T-cell (primary cell): Measurements from ENCODE around the gene MINDY2. TPM values are rescaled to one million over a fixed set of nuclear protein-coding genes. Genes with fewer than 3 reads are reported as not detected.

Experiments used
- ATAC-seq, 4 experiments: fragments of 200-7000 bp in 3 of 4; fragments of 150-1000 bp in 1 of 4; cut with Tn5 transposase; replicated peaks in 1 of 4; 1 replicate in 3 of 4; 2 replicates in 1 of 4; pipeline ENCODE4 v1.10.0; 2021; ENCODE audit warnings: moderate library complexity in 3 of 4, mild to moderate bottlenecking in 2 of 4, moderate number of reproducible peaks in 1 of 4
- CTCF ChIA-PET, 2 donors: fragments of 300-600 bp; sonication (Branson Sonifier 250); formaldehyde crosslinking; loops; one replicate each; lab custom pipeline; 2022; ENCODE audit warnings: antibody characterized with exemption in 2 of 2; lab: Charles Lee
- POLR2A ChIA-PET, 2 donors: fragments of 300-600 bp; sonication (Branson Sonifier 250); formaldehyde crosslinking; loops; one replicate each; lab custom pipeline; 2022; ENCODE audit warnings: antibody characterized with exemption in 2 of 2; lab: Charles Lee
- DNase-seq, 35 experiments: peaks; one replicate each; pipeline versions ENCODE4 v3.0.0 to v3.0.0-alpha.2; 2013 to 2023
- H3K27ac ChIP-seq: one replicate; pipeline ENCODE4 v1.5.1; 2013; ENCODE audit warnings: low read length
- H3K27me3 ChIP-seq, 2 experiments: replicated peaks in 1 of 2; 1 replicate in 1 of 2; 2 replicates in 1 of 2; pipeline versions ENCODE4 v1.6.1 to v1.7.0; 2013; ENCODE audit warnings: low read length in 1 of 2, mixed read lengths in 1 of 2; ENCODE audit not compliant: control insufficient read depth in 2 of 2, insufficient read depth in 2 of 2; ENCODE audit errors: extremely low read depth in 1 of 2
- H3K36me3 ChIP-seq, 2 donors: 1 replicate in 1 of 2; 2 replicates in 1 of 2; pipeline versions ENCODE4 v1.6.1 to v1.7.0; 2013; ENCODE audit warnings: low read length in 1 of 2; ENCODE audit not compliant: control insufficient read depth in 2 of 2, insufficient read depth in 1 of 2; ENCODE audit errors: extremely low read depth in 1 of 2
- H3K4me1 ChIP-seq, 2 experiments: 1 replicate in 1 of 2; 2 replicates in 1 of 2; pipeline versions ENCODE4 v1.6.1 to v1.7.0; 2013; ENCODE audit warnings: low read length in 2 of 2, mixed read lengths in 1 of 2; ENCODE audit not compliant: insufficient read depth in 2 of 2, control insufficient read depth in 1 of 2; ENCODE audit errors: extremely low read depth in 1 of 2
- H3K4me3 ChIP-seq, 2 donors: 1 replicate in 1 of 2; 2 replicates in 1 of 2; pipeline versions ENCODE4 v1.5.1 to v1.7.0; 2013; ENCODE audit warnings: mild to moderate bottlenecking in 2 of 2, low read length in 1 of 2, moderate library complexity in 1 of 2; ENCODE audit not compliant: control insufficient read depth in 1 of 2; ENCODE audit errors: extremely low read depth in 1 of 2
- H3K9me3 ChIP-seq: 2 replicates; pipeline ENCODE4 v1.7.0; 2013
- H3K27ac Mint-ChIP-seq, 2 donors: one replicate each; pipeline ENCODE4 v1.8.0; 2020 to 2021; ENCODE audit warnings: mild to moderate bottlenecking in 2 of 2, mixed read lengths in 2 of 2
- H3K27me3 Mint-ChIP-seq, 2 donors: one replicate each; pipeline ENCODE4 v1.8.0; 2021 to 2022; ENCODE audit warnings: mixed read lengths in 2 of 2
- H3K36me3 Mint-ChIP-seq: one replicate; pipeline ENCODE4 v1.8.0; 2021; ENCODE audit warnings: mixed read lengths
- H3K4me1 Mint-ChIP-seq, 3 donors: one replicate each; pipeline ENCODE4 v1.8.0; 2020 to 2022; ENCODE audit warnings: mixed read lengths in 3 of 3, mild to moderate bottlenecking in 1 of 3
- H3K4me3 Mint-ChIP-seq, 3 donors: one replicate each; pipeline ENCODE4 v1.8.0; 2020 to 2022; ENCODE audit warnings: mild to moderate bottlenecking in 3 of 3, mixed read lengths in 3 of 3, moderate library complexity in 3 of 3
- H3K9me3 Mint-ChIP-seq, 3 donors: one replicate each; pipeline ENCODE4 v1.8.0; 2020 to 2022; ENCODE audit warnings: mixed read lengths in 3 of 3
- WGBS: methylation state at CpG from one replicate; pipeline ENCODE4 v1.1.5; 2013; ENCODE audit warnings: missing lambda C conversion rate; ENCODE audit not compliant: insufficient coverage; 5-methylcytosine and 5-hydroxymethylcytosine counted together
- total RNA-seq, 35 experiments: library from RNA in 6 of 35; stranded (reverse) in 6 of 35; fragments of 120-200 nt in 1 of 35; gene quantifications; one replicate each; pipeline versions ENCODE4 v1.2.1 to v1.2.4 and lab custom pipeline; 2013 to 2026

The MINDY2 gene
- total RNA-seq (10 to 100 TPM; 11.7 to 17.9 (median 15.9) TPM), total RNA-seq (lab: John Stamatoyannopoulos, UW) (7.7 to 74.5 (median 26.8) reads per million in 29 experiments)
- 11.8 TPM for total RNA-seq (2013)

GRCh38 chr15:58770857-58771620 is at the start of gene MINDY2:
Gene MINDY2 (plus strand): TSS chr15:58771302. CDS start chr15:58771396, 94 bp downstream.
- CTCF ChIA-PET, result interaction anchor here (0.5 to 2.5 kb wide), 15 partner anchors 10 to 543 kb away, joined by 3 to 35 read pairs (median 4); partner anchors contain the start of gene ADAM10 (in 2 of the 2)
- H3K4me3 Mint-ChIP-seq, result peak within 1 kb of the TSS in 1 of 3 donors; percentile 92
- no peaks in the 10 kb centered on the region for H3K27me3 Mint-ChIP-seq
- H3K36me3 ChIP-seq, result no peaks in the 10 kb centered on the region
- H3K27ac ChIP-seq, result peak within 1 kb of the TSS; percentile 80
- H3K4me1 ChIP-seq, result peaks cover 27 to 28% of the 10 kb centered on the region in 2 experiments
- peaks cover 9 to 15% (median 10%) of the 10 kb centered on the region in 3 donors for H3K4me1 Mint-ChIP-seq
- H3K27ac Mint-ChIP-seq, result peak within 1 kb of the TSS; percentile 92 to 94
- ATAC-seq (peak; percentile 93 to 98 (median 96)), DNase-seq (peak; percentile 83 to 97 (median 92))
- no peaks in the 10 kb centered on the region for H3K27me3 ChIP-seq
- H3K9me3 ChIP-seq, result no peaks in the 10 kb centered on the region
- POLR2A ChIA-PET, result interaction anchor here (0.6 to 2.3 kb wide), 11 partner anchors 15 to 860 kb away, joined by 3 to 23 read pairs (median 5); partner anchors contain the start of gene ADAM10 (in 2 of the 2)
- under 1% methylated on average over 70 of the region's 75 CpGs for WGBS
- H3K36me3 Mint-ChIP-seq, result no peaks in the 10 kb centered on the region
- H3K9me3 Mint-ChIP-seq, result no peaks in the 10 kb centered on the region
- peak within 1 kb of the TSS; percentile 80 to 87 for H3K4me3 ChIP-seq

- no peaks in the 10 kb centered on the region for H3K27me3 Mint-ChIP-seq
- peak in 3 of 35 experiments; percentile 14 to 33 (median 16) for DNase-seq
- no CpG with 5 or more reads among the region's 1 CpG for WGBS
- H3K9me3 Mint-ChIP-seq, result peaks cover 0 to 3% (median 0%) of the 10 kb centered on the region in 3 donors
- no peaks in the 10 kb centered on the region for H3K9me3 ChIP-seq
- H3K4me3 ChIP-seq, result no peak overlapping the region
- ATAC-seq, result peak in 3 of 4 experiments; percentile 37 to 78 (median 53)
- H3K27ac Mint-ChIP-seq, result peak overlapping the region; percentile 3 to 7
- no peaks in the 10 kb centered on the region for H3K27me3 ChIP-seq
- H3K27ac ChIP-seq, result no peak overlapping the region
- peaks cover 8% of the 10 kb centered on the region in 2 experiments for H3K4me1 ChIP-seq
- no peaks in the 10 kb centered on the region for H3K36me3 ChIP-seq
- H3K4me1 Mint-ChIP-seq, result peaks cover 59 to 71% (median 62%) of the 10 kb centered on the region in 3 donors
- ChIA-PET CTCF (interaction anchor here in 1 of 2 donors (0.9 kb wide), 1 partner anchor 1974 kb away, joined by 3 read pairs; no protein-coding TSS in a partner anchor), POLR2A (interaction anchor here (0.6 to 0.7 kb wide), 3 partner anchors 13 to 395 kb away, joined by 3 to 6 read pairs (median 4); no protein-coding TSS in a partner anchor)
- peaks cover 12% of the 10 kb centered on the region for H3K36me3 Mint-ChIP-seq
- H3K4me3 Mint-ChIP-seq, result no peak overlapping the region
Observed at GRCh38 chr15:58724466-58724865, 46.6 kb upstream of the MINDY2 start.

- POLR2A ChIA-PET, result interaction anchor here (0.6 to 0.7 kb wide), 3 partner anchors 9 to 333 kb away, joined by 3 to 4 read pairs (median 4); no protein-coding TSS in a partner anchor
- H3K27ac ChIP-seq, result no peak overlapping the region
- 100% methylated on average over 1 of the region's 12 CpGs for WGBS
Observed at GRCh38 chr15:58726867-58727266, 44.2 kb upstream of the MINDY2 start.

GRCh38 chr15:58731756-58732535 is 39.2 kb upstream of the MINDY2 start:
- CTCF ChIA-PET, result no interaction called here
- Histone ChIP-seq H3K27me3 (no peaks in the 10 kb centered on the region), H3K36me3 (peaks cover 0 to 3% of the 10 kb centered on the region in 2 donors), H3K4me1 (peaks cover 15 to 16% of the 10 kb centered on the region in 2 experiments), H3K9me3 (no peaks in the 10 kb centered on the region), H3K27ac (no peak overlapping the region), H3K4me3 (no peak overlapping the region)
- DNase-seq (no peak), ATAC-seq (peak in 1 of 4 experiments; percentile 46)
- Mint-ChIP-seq H3K27me3 (no peaks in the 10 kb centered on the region), H3K36me3 (peaks cover 17% of the 10 kb centered on the region), H3K27ac (peak overlapping the region in 1 of 2 donors; percentile 27), H3K4me3 (peak overlapping the region in 1 of 3 donors; percentile 44), H3K9me3 (no peaks in the 10 kb centered on the region), H3K4me1 (peaks cover 69 to 72% (median 72%) of the 10 kb centered on the region in 3 donors)
- whole genome bisulfite sequencing, result no CpG with 5 or more reads among the region's 5 CpGs
- POLR2A ChIA-PET, result no interaction called here

More at GRCh38 chr15:58726867-58727266, 44.2 kb upstream of the MINDY2 start:
- Histone ChIP-seq H3K4me3 (no peak overlapping the region), H3K36me3 (peaks cover 0 to 3% of the 10 kb centered on the region in 2 donors), H3K9me3 (no peaks in the 10 kb centered on the region), H3K27me3 (no peaks in the 10 kb centered on the region), H3K4me1 (peaks cover 9 to 13% of the 10 kb centered on the region in 2 experiments)
- Mint-ChIP-seq H3K36me3 (peaks cover 13% of the 10 kb centered on the region), H3K27me3 (no peaks in the 10 kb centered on the region), H3K4me1 (peaks cover 60 to 65% (median 62%) of the 10 kb centered on the region in 3 donors), H3K27ac (no peak overlapping the region), H3K9me3 (no peaks in the 10 kb centered on the region), H3K4me3 (no peak overlapping the region)
- ATAC-seq (no peak), DNase-seq (no peak)
- CTCF ChIA-PET, result interaction anchor here in 1 of 2 donors (0.6 to 0.7 kb wide), 2 partner anchors 10 to 19 kb away, joined by 3 to 6 read pairs; no protein-coding TSS in a partner anchor

GRCh38 chr15:58732625-58733363 is 38.3 kb upstream of the MINDY2 start:
- no peak for ATAC-seq
- Mint-ChIP-seq H3K27me3 (no peaks in the 10 kb centered on the region), H3K4me3 (peak overlapping the region in 1 of 3 donors; percentile 44)

More at GRCh38 chr15:58732625-58733363, 38.3 kb upstream of the MINDY2 start:
- WGBS, result 100% methylated on average over 2 of the region's 4 CpGs
- Histone ChIP-seq H3K9me3 (no peaks in the 10 kb centered on the region), H3K4me1 (peaks cover 16 to 22% of the 10 kb centered on the region in 2 experiments), H3K4me3 (no peak overlapping the region), H3K27me3 (no peaks in the 10 kb centered on the region), H3K36me3 (peaks cover 0 to 3% of the 10 kb centered on the region in 2 donors), H3K27ac (no peak overlapping the region)
- CTCF ChIA-PET, result interaction anchor here (0.5 to 0.6 kb wide), 2 partner anchors 194 to 462 kb away, joined by 3 to 4 read pairs; no protein-coding TSS in a partner anchor
- Mint-ChIP-seq H3K4me1 (peaks cover 72 to 75% (median 74%) of the 10 kb centered on the region in 3 donors), H3K9me3 (no peaks in the 10 kb centered on the region), H3K27ac (peak overlapping the region; percentile 25 to 49), H3K36me3 (peaks cover 17% of the 10 kb centered on the region)
- POLR2A ChIA-PET, result no interaction called here
- no peak for DNase-seq
